HepG2 (cell line): ENCODE measurements around the gene PEX5L.

Source experiments
- PHF20 ChIP-seq: sonication (generic); formaldehyde crosslinking; IDR thresholded peaks from 2 replicates; pipeline ENCODE4 v1.5.0; 2020; ENCODE audit warnings: mild to moderate bottlenecking, missing genetic modification reagents
- TF ChIP-seq, protein P1 (sequence below): sonication (generic); formaldehyde crosslinking; IDR thresholded peaks from 2 replicates; pipeline ENCODE4 v1.5.0; 2020; ENCODE audit warnings: mild to moderate bottlenecking, missing genetic modification reagents, moderate library complexity

DNA sequence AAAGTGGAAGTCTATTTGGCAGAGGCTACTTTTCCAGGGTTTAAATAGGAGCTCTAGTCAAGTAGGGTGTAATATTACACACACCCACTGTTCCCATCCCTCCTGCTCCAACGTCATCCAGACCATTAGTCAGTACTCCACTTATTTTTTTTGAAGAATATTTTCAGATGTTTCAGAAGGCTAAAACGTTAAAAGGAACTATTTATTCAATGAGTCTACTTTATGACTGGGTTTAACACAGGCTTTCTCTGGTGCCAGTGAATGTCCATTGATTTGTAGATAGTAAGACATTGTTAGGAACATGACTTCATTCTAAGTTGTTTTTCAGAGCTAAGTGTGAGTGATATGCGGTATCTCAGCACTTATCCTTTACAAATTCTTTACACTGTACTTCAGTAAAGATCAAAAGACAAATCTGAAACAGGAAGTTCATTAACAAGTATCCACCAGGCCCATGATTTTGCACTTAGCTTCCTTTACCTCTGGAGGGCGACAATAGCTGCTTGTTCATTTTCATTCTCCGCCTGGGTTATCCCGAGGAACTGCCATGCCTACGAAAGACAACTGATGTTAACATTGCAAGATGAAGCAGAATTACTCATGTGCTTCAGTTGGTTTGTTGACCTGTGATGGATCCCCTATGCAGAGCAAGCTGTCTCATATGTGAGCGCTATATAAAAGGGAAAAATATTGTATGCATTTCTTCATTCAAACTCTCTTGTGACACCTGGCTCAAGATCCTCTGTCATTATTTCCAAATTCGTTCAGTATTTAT lies 225.2 kb downstream of the PEX5L start:
- TF ChIP-seq PHF20 (CRISPR knock-in tag) = no peak
- TF ChIP-seq, protein P1, sequence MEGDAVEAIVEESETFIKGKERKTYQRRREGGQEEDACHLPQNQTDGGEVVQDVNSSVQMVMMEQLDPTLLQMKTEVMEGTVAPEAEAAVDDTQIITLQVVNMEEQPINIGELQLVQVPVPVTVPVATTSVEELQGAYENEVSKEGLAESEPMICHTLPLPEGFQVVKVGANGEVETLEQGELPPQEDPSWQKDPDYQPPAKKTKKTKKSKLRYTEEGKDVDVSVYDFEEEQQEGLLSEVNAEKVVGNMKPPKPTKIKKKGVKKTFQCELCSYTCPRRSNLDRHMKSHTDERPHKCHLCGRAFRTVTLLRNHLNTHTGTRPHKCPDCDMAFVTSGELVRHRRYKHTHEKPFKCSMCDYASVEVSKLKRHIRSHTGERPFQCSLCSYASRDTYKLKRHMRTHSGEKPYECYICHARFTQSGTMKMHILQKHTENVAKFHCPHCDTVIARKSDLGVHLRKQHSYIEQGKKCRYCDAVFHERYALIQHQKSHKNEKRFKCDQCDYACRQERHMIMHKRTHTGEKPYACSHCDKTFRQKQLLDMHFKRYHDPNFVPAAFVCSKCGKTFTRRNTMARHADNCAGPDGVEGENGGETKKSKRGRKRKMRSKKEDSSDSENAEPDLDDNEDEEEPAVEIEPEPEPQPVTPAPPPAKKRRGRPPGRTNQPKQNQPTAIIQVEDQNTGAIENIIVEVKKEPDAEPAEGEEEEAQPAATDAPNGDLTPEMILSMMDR = peak; percentile 80
